GM12873 (cell line): ENCODE data around the gene PTPRG.

Experiments
- TF ChIP-seq, protein P1 (sequence below): IDR thresholded peaks from 2 replicates; pipeline ENCODE4 v1.5.1; 2012; ENCODE audit warnings: low read depth, mild to moderate bottlenecking, moderate library complexity, low read length, control low read depth; ENCODE audit not compliant: insufficient read depth; ENCODE audit errors: missing control alignments

Gene PTPRG

DNA sequence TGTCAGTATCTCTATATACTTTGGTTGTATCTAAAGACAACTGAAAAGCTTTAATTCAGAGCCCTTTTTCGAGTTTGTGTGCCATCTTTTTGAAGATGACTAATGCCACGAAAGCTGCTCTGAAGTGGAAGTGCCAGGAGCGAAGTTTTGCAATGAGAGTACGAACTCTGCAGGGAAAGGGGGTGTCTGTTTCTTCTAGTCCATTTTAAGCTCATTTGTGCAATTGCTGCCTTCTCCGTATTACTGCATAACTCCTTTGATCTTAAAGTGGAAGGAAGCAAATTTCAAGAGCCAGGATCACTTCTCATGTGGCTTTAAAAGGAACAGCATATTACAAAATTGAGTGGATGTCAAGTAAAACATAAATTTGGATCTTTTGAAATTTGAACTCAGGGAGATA is 566.7 kb downstream of the PTPRG start:
- TF ChIP-seq, protein P1, sequence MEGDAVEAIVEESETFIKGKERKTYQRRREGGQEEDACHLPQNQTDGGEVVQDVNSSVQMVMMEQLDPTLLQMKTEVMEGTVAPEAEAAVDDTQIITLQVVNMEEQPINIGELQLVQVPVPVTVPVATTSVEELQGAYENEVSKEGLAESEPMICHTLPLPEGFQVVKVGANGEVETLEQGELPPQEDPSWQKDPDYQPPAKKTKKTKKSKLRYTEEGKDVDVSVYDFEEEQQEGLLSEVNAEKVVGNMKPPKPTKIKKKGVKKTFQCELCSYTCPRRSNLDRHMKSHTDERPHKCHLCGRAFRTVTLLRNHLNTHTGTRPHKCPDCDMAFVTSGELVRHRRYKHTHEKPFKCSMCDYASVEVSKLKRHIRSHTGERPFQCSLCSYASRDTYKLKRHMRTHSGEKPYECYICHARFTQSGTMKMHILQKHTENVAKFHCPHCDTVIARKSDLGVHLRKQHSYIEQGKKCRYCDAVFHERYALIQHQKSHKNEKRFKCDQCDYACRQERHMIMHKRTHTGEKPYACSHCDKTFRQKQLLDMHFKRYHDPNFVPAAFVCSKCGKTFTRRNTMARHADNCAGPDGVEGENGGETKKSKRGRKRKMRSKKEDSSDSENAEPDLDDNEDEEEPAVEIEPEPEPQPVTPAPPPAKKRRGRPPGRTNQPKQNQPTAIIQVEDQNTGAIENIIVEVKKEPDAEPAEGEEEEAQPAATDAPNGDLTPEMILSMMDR: no peak

DNA sequence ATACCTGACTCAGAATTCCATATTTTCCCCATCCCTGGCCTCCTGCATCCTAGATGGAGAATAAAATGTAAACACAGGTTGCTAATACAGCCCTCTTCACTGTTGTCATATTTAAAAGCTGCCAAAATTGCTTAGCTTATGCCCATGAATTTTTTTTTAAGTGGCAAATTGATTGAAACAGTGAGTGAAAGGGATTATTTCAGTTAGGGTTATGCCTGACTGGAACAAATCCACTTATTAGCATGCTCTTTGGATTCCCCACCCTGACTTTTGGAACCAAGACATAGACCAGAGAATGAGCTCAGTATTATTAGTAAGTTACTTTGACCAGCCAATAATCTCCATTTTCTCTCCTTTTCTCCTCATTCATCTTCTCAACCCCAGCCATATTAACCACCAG is 567.3 kb downstream of the PTPRG start:
- TF ChIP-seq, protein P1: no peak

DNA sequence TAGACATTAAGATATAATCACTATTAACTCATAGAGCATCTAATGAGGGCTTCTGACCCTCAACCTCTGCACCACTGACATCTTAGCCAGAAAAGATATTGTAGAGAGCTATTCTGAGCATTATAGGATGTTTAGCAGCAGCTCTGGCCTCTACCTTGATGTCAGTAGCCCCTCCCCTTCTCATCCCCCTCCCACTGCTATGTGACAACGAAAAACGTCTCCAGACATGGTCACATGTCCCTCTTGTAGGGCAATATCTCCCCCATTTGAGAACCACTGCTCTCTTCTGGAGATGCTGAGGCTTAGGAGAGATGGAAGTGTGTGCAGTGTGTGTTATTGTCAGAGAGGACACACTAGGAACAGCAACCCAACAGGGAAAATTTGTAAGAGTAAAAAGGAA is 569.7 kb downstream of the PTPRG start:
- TF ChIP-seq, protein P1: no peak

DNA sequence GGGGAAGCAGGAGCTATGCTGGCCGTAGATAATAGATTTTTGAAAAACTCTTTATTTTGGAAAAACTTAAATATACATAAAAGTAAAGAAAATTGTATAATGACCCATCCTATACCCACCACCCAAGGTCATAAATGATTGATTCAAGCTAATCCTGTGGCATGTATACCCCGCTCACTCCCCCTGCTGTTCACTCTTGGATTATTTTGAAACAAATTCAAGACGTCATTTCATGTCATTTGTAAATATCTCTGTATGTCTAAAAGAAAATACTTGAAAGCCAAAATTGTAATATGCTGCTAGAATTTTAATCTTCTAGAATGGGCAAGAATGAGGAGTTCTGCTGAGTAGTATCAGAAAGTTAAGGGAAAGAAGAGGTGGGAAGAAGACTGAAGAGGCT is 570.2 kb downstream of the PTPRG start:
- TF ChIP-seq, protein P1: no peak

DNA sequence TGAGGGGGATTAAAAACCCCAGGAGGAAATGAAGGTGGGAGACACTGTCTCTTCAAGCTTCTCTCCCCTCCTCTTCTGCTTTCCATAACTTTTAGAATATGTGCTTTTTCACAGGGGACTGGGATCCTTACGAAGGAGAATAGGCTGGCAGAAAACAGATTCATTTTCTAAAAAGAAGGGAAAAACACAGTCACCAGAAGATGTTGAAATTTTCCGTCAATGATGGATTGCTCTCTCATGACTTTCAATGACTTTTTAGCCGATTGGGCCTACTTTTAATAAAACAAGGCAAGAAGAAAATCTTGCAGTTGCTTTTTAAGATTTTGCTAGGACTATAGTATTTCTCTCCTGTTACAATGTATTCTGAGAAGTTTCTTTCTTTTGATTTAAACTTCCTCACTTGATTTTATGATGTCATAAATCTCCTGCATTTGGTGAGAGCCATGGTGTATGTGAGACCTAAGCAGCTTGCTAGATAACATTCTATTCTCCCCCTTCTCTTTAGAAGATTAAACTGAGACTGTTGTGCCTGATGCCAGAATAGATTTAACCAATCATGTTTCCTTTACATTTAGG is 570.7 kb downstream of the PTPRG start:
- TF ChIP-seq, protein P1: no peak

DNA sequence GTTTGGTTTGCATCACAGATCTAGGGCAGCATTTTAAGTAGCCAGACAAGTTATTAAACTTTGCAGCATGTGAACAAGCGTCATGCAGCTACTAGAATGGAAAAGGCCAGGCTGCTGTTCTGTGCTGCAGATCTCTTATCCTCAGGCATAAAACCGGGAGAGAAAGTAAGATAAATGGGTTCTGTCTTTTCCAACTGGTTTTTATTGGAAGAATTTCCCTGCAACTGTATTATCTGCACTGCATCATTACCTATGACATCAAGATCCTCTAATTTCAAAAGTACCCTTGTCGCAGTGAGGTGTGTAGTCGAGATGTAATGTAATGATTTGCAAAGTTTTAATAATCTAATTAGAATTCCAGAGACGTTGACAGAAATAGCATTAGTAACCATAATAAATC is 571.6 kb downstream of the PTPRG start:
- TF ChIP-seq, protein P1: no peak

DNA sequence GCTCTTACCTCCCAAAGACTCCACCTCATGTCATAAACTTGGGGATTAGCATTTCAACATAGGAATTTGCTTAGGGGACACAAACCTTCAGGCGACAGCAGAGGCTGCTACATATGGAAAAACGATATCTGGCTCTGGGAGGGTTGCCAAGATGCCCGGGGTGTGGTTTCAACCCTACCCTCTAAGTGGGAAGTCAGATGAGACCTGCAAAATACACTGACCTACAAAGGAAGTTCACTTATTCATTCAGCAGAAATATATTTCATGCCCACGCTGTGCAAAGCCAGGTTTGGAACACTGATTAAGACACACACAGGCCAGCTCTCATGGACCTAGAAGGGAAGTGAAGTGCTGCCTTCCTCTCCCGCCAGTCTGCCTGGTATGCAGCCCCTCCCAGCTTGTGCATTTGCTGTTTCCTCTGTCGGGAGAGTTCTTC is 572.7 kb downstream of the PTPRG start:
- TF ChIP-seq, protein P1: no peak
